ENCODE measurements around the gene CYBC1.

The CYBC1 gene

DNA sequence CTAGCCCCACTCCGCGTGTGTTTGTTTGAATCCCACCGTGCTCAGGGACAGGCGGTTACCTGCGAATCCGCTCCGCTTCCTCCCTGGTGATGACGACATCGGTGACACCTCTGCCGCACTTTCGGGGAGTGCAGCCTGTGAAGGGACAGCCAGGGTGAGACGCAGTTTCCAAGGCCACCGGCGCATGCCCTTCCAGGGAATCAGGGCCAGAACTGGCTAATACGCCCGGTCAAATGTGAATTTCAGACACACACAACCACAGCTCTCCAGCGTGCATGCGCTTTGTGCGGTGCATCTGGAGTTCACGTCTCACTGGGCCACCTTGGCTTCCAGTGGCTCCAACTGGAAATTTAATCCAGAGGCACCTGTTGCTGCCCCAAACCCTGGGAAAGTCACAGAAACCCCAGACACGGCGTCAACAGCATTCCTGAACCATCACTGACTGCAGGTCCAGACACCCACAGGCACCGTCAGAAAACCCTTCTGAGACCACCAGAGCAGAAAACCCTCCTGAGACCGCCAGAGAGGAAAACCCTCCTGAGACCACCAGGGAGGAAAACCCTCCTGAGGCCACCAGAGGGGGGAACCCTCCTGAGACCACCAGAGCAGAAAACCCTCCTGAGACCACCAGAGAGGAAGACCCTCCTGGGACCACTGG is 39.0 kb downstream of the CYBC1 start:
- H3K4me3 ChIP-seq (ENCODE audit: low read depth, low read length) = no peak overlapping the region

DNA sequence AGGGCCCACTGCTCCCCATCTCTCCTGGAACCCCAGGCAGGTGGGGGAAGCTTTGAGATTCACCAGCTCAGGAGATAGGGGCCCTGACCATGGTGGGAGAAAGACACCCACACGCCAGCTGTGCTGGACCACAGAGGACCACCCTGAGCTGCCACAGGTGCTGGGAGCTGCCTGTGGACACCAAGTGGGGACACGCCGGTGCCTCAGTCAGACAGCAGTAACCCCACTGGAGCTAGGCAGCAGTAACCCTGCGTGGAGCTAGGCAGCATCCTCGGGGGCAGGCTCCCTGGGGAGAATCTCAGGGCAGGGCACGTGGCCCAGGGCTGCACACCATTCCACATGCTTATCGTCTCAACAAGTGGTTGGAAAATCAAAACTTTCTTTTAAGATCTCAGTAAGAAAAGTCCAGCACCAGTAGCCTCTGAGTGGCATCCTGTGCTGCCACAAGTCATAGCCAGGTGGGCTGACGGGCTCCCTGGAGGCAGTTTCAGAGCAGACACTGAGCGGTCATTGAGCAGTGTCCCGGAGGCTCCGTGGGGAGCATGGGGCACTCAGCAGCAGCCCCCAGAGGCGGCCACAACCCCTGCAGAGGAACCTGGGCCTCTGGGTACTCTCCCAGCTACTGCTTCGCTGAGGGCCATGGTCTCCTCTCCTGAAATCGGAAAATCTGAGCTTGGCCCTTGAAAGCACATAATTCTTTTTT is 40.4 kb downstream of the CYBC1 start:
- no peak overlapping the region for H3K4me3 ChIP-seq (ENCODE audit: low read depth, low read length)

DNA sequence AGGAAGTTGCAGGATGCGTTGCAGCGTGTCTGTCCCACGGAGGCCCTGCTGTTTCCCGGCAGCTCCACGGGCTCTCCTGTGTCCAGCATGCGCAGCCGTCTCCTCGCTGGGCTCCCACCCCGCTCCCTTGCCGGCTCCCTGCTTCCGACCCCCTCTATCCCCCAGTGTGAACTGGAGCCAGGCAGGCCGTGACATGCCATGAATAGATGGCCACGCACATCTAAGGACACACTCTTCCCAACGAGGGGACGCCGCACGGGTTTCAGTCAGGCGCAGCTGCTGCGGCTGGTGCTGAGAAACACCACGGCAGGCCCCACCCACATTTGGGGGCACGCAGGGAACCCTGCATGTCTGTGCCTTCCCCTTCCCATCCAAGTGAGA is 41.6 kb downstream of the CYBC1 start:
- H3K4me3 ChIP-seq (ENCODE audit: low read depth, low read length) = no peak overlapping the region

GRCh38 chr17:82408288-82408937 is 42.1 kb downstream of the CYBC1 start:
- H3K4me3 ChIP-seq (ENCODE audit: low read depth, low read length) = no peak overlapping the region

DNA sequence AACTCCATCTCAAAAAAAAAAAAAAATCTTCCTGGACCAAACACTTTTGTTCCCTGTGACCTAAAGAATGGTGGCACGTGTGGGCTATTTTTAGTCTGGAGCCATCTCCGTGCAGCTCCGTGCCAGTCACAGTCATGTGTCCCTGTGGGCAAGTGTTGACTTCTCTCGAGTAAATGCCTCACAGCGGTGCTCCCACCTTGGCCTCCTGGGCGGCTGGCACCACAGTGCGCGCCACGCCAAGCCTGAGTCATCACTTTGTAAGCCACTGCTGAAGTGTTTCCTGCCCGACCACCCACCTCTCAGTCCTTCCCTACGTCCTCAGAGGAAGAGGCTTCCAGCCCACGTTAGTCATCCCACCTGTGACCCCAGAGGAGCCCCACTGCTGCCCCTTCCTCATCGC is 43.3 kb downstream of the CYBC1 start:
- H3K4me3 ChIP-seq (ENCODE audit: low read depth, low read length) = no peak overlapping the region

GRCh38 chr17:82406131-82406671 is 44.4 kb downstream of the CYBC1 start:
- H3K4me3 ChIP-seq (ENCODE audit: low read depth, low read length) = no peak overlapping the region

- no peak overlapping the region for H3K4me3 ChIP-seq (ENCODE audit: low read depth, low read length)
These were observed 45.5 kb downstream of the CYBC1 start for GRCh38 chr17:82405051-82405450.

GRCh38 chr17:82403662-82404660 is 46.6 kb downstream of the CYBC1 start:
- no peak overlapping the region for H3K4me3 ChIP-seq (ENCODE audit: low read depth, low read length)

GRCh38 chr17:82402865-82403264 is 47.7 kb downstream of the CYBC1 start:
- no peak overlapping the region for H3K4me3 ChIP-seq (ENCODE audit: low read depth, low read length)

- H3K4me3 ChIP-seq (ENCODE audit: low read depth, low read length) = no peak overlapping the region
These were observed 49.7 kb downstream of the CYBC1 start for GRCh38 chr17:82400830-82401229.

DNA sequence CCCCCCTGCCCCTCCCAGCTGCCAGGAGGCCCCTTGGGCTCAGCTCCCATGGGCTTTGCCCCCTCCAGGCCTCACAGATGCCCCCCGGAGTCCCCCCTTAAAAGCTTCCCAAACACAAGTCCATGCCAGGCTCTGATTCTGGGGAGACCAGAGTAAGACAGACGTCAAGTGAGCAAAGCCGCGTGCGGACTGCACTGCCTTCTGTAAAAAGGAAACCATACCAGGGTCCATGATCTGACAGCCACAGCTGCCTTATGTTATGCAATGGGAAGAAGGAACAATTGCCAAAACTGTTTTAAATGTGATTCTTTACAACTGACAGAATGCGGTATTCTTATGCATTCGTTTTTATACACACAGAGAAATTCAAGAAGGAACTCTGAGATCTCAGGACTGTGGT is 50.3 kb downstream of the CYBC1 start:
- no peak overlapping the region for H3K4me3 ChIP-seq (ENCODE audit: low read depth, low read length)

DNA sequence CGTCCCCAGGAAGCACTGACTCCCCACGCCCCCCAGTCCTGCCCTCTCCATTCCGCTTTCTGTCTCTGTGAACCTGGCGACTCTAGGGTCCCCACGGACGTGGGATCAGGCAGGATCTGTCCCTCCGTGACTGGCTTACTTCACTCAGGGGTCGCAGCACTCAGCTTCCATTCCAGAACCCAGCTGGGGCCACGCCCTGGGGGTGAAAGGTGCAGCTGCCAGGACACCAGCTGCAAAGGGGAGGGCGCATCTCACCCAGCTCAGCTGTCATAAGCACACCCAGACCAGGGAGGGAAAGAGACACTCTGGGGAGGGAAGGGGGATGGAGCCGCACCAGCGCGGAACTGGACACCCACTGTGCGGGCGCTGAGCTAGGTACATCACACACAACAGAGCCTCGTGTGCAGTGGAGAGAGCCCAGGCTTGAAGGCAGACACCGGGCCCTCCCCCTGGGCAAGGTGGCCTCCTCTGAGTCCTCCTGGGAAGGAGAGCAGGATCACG is 50.9 kb downstream of the CYBC1 start:
- no peak overlapping the region for H3K4me3 ChIP-seq (ENCODE audit: low read depth, low read length)

GRCh38 chr17:82399041-82399441 is 51.5 kb downstream of the CYBC1 start:
- H3K4me3 ChIP-seq (ENCODE audit: low read depth, low read length) = no peak overlapping the region

- H3K4me3 ChIP-seq (ENCODE audit: low read depth, low read length) = no peak overlapping the region
These were observed 52.9 kb downstream of the CYBC1 start for GRCh38 chr17:82397449-82398335.

- no peak overlapping the region for H3K4me3 ChIP-seq (ENCODE audit: low read depth, low read length)
These were observed 53.7 kb downstream of the CYBC1 start for GRCh38 chr17:82396601-82397435.

GRCh38 chr17:82394278-82394677 is 56.3 kb downstream of the CYBC1 start:
- no peak overlapping the region for H3K4me3 ChIP-seq (ENCODE audit: low read depth, low read length)

GRCh38 chr17:82392941-82393340 is 57.6 kb downstream of the CYBC1 start:
- no peak overlapping the region for H3K4me3 ChIP-seq (ENCODE audit: low read depth, low read length)
